ENCODE data around the gene CFAP299.

The CFAP299 gene

DNA sequence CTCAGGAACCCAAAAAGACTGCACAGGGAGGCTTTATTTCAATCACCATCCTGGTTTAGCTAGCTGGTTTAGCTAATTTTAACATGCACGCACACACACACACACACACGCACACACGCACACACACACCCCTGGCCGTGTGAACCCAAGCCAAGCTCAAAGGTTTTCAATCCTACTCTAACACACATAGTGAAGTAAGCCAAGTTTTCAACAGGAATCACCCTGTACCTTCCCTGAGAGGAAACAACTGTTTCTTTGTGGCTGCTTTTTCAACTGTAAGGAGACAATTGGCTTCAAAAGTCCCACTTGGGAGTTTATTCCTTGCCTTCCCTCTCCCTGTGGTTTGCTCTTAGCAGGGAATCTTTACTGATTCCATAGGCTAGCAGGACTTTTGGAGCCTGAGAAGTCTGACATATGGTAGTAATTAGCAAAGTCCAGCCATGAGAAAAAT is 596.1 kb downstream of the CFAP299 start:
- ATAC-seq (ENCODE audit: low read depth) (no peak), DNase-seq (ENCODE audit: low spot score) (no peak)
- Histone ChIP-seq H3K27me3 (ENCODE audit: insufficient read depth, poor library complexity, severe bottlenecking) (no peaks in the 10 kb centered on the region), H3K4me3 (ENCODE audit: severe bottlenecking) (no peak overlapping the region), H3K27ac (ENCODE audit: poor library complexity, severe bottlenecking) (no peak overlapping the region), H3K4me1 (ENCODE audit: insufficient read depth, poor library complexity, severe bottlenecking) (peaks cover 3% of the 10 kb centered on the region), H3K36me3 (ENCODE audit: low read depth) (no peaks in the 10 kb centered on the region), H3K9me3 (ENCODE audit: severe bottlenecking) (no peaks in the 10 kb centered on the region)
- TF ChIP-seq, protein P1, sequence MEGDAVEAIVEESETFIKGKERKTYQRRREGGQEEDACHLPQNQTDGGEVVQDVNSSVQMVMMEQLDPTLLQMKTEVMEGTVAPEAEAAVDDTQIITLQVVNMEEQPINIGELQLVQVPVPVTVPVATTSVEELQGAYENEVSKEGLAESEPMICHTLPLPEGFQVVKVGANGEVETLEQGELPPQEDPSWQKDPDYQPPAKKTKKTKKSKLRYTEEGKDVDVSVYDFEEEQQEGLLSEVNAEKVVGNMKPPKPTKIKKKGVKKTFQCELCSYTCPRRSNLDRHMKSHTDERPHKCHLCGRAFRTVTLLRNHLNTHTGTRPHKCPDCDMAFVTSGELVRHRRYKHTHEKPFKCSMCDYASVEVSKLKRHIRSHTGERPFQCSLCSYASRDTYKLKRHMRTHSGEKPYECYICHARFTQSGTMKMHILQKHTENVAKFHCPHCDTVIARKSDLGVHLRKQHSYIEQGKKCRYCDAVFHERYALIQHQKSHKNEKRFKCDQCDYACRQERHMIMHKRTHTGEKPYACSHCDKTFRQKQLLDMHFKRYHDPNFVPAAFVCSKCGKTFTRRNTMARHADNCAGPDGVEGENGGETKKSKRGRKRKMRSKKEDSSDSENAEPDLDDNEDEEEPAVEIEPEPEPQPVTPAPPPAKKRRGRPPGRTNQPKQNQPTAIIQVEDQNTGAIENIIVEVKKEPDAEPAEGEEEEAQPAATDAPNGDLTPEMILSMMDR (IDR thresholded peaks at IDR 0.05; ENCODE audit: poor library complexity, severe bottlenecking), result no peak

DNA sequence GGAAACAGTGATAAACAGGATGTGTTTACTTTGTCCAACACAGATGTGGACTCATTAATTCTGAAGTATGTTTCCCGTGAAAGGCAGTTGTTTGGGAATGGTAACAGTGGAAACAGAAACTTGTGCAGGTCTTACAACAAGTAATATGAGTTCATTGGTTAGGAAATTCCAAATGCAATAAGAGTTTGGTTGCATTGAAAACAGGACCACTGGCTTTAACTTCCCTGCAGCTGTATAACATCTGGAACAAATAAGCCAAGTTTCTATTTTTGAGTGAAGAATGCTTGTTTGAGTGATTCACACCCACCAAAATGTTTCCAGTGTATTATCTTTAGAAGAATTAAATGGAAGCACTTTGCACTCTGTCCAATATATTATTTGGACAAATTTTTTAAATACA is 612.6 kb downstream of the CFAP299 start:
- Histone ChIP-seq H3K36me3 (ENCODE audit: low read depth) (no peaks in the 10 kb centered on the region), H3K4me3 (ENCODE audit: severe bottlenecking) (no peak overlapping the region), H3K27me3 (ENCODE audit: insufficient read depth, poor library complexity, severe bottlenecking) (no peaks in the 10 kb centered on the region), H3K9me3 (ENCODE audit: severe bottlenecking) (no peaks in the 10 kb centered on the region), H3K4me1 (ENCODE audit: insufficient read depth, poor library complexity, severe bottlenecking) (no peaks in the 10 kb centered on the region), H3K27ac (ENCODE audit: poor library complexity, severe bottlenecking) (no peak overlapping the region)
- ATAC-seq (ENCODE audit: low read depth) (no peak), DNase-seq (ENCODE audit: low spot score) (no peak)
- TF ChIP-seq, protein P1 (IDR thresholded peaks at IDR 0.05; ENCODE audit: poor library complexity, severe bottlenecking), result no peak

DNA sequence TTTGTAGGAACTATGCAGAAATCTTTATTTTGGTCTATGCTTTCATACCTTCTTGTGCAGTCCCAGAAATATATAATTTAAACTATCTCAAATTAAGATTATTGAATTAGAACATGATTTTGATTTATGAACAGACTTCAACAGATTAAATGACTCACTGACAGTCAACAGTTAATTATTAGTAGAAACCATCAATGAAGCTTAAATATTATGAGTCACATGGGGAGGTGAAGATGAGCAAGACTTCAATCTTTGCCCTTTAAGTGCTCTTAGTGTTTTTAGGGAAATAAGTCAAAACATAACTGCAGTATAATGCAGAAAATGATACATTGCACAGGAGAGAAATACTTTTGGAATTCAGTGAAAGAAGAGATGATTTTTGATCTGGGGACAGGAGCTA is 613.5 kb downstream of the CFAP299 start:
- H3K27me3 ChIP-seq (ENCODE audit: insufficient read depth, poor library complexity, severe bottlenecking), result no peaks in the 10 kb centered on the region
- DNase-seq (ENCODE audit: low spot score), result no peak
- TF ChIP-seq, protein P1 (IDR thresholded peaks at IDR 0.05; ENCODE audit: poor library complexity, severe bottlenecking), result no peak
- ATAC-seq (ENCODE audit: low read depth), result no peak
- H3K4me1 ChIP-seq (ENCODE audit: insufficient read depth, poor library complexity, severe bottlenecking), result no peaks in the 10 kb centered on the region
- no peak overlapping the region for H3K4me3 ChIP-seq (ENCODE audit: severe bottlenecking)
- no peaks in the 10 kb centered on the region for H3K36me3 ChIP-seq (ENCODE audit: low read depth)
- no peak overlapping the region for H3K27ac ChIP-seq (ENCODE audit: poor library complexity, severe bottlenecking)
- H3K9me3 ChIP-seq (ENCODE audit: severe bottlenecking), result no peaks in the 10 kb centered on the region

DNA sequence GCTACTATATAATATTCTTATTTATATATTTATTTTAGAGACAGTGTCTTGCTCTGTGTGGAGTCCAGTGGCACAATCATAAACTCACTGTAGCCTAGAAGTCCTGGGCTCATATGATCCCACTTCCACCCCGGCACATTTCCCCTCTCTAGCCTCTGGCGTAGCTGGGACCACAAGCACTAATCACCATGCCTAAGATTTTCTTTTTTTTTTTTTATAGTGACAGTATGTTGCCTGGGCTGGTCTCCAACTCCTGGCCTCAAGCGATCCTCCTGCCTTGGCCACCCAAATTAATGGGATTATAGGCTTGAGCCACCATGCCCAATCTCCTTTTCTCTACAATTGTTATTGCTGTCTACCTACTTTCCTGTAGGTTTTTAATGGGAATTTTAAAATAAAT is 620.9 kb downstream of the CFAP299 start:
- TF ChIP-seq, protein P1 (IDR thresholded peaks at IDR 0.05; ENCODE audit: poor library complexity, severe bottlenecking), result no peak
- DNase-seq (ENCODE audit: low spot score), result no peak
- Histone ChIP-seq H3K27ac (ENCODE audit: poor library complexity, severe bottlenecking) (no peak overlapping the region), H3K4me3 (ENCODE audit: severe bottlenecking) (no peak overlapping the region), H3K4me1 (ENCODE audit: insufficient read depth, poor library complexity, severe bottlenecking) (no peaks in the 10 kb centered on the region), H3K27me3 (ENCODE audit: insufficient read depth, poor library complexity, severe bottlenecking) (no peaks in the 10 kb centered on the region), H3K36me3 (ENCODE audit: low read depth) (no peaks in the 10 kb centered on the region), H3K9me3 (ENCODE audit: severe bottlenecking) (no peaks in the 10 kb centered on the region)
- no peak for ATAC-seq (ENCODE audit: low read depth)

DNA sequence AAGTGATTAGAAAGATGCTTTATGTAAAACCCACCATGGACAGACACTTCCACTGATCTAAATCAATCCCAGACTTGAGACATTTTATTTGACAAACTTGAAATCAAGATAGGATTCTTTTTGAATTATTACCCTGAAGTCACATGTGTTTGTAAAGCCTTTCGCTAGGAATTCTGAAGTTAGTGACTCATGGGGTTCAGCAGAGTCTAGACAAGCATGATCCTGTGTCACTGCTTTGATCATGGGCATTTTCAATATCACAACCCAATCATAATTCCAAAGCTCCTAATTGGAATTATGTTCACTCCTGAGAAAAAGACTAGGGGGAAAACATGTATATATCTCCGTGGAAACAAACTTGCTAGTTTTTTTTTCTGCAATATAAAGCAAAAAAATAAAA is 627.5 kb downstream of the CFAP299 start:
- ATAC-seq (ENCODE audit: low read depth), result peak; percentile 79
- H3K9me3 ChIP-seq (ENCODE audit: severe bottlenecking), result no peaks in the 10 kb centered on the region
- no peak overlapping the region for H3K4me3 ChIP-seq (ENCODE audit: severe bottlenecking)
- no peak overlapping the region for H3K27ac ChIP-seq (ENCODE audit: poor library complexity, severe bottlenecking)
- H3K36me3 ChIP-seq (ENCODE audit: low read depth), result no peaks in the 10 kb centered on the region
- no peaks in the 10 kb centered on the region for H3K27me3 ChIP-seq (ENCODE audit: insufficient read depth, poor library complexity, severe bottlenecking)
- TF ChIP-seq, protein P1 (IDR thresholded peaks at IDR 0.05; ENCODE audit: poor library complexity, severe bottlenecking), result no peak
- no peak for DNase-seq (ENCODE audit: low spot score)
- peaks cover 3% of the 10 kb centered on the region for H3K4me1 ChIP-seq (ENCODE audit: insufficient read depth, poor library complexity, severe bottlenecking)

All from RWPE2 (cell line).